Smooth muscle cell of the brain vasculature (primary cell): ENCODE measurements around the gene SORT1.
A peak's percentile ranks its signal among the peaks of the same experiment; 100 is the strongest.
"Not testable (repeated sequence)": the region's sequence is repeated elsewhere in the genome, so short reads cannot be mapped to it uniquely, and the experiment has no call there.

ENCODE experiments used
- DNase-seq: peaks from one replicate; pipeline ENCODE4 v3.0.0-alpha.2; 2012; ENCODE audit warnings: low read depth, low spot score

Gene SORT1

GRCh38 chr1:109397581-109398342, at the start of gene SORT1:
SORT1 (minus strand) TSS chr1:109397918; CDS start chr1:109397892, 26 bp downstream.
- peak; percentile 69 for DNase-seq

DNA sequence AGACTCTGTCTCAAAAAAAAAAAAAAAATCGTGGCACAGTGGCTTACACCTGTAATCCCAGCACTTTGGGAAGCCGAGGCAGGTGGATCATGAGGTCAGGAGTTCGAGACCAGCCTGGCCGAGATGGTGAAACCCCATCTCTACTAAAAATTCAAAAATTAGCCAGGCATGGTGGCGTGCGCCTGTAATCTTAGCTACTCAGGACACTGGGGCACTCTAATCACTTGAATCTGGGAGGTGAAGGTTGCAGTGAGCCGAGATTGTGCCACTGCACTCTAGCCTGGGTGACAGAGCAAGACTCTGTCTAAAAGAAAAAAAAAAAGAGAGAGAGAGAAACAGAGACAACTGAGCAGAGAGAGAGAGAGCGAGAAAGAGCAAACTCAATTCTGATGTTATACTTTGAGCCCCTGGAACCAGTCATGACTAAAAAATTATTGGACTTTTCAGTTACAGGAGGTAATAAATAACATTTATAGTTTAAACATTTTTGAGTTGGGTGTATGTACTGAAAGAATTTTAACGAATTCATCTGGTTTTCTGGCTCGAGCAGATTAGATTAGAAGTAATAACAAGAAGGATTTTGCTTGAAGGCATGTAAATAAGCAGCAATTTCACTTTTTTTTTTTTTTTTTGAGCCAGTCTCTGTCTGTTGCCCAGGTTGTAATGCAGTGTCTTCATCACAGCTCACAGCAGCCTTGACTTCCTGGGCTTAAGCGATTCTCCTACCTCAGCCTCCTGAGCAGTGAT, 48.4 kb upstream of the SORT1 start:
- not testable (repeated sequence) for DNase-seq

DNA sequence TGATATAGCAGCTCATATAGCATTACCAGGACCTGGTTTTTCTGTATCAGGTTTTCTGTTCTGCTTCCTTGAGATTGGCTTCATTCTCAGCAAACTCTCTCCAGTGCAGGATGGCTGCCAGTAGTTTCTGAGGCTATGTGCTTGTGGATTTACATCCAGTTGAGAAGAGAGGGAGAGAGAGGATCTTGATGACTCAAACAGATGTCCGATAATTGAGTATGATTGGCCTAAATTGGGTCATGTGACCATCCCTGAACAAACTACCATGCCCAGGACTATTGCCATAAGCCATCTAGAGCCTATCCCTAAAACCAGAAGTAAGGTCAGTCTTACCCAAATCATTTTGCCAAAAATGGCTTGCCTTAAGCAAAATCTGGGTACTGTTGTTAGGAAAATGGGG, 46.6 kb upstream of the SORT1 start:
- DNase-seq: no peak

DNA sequence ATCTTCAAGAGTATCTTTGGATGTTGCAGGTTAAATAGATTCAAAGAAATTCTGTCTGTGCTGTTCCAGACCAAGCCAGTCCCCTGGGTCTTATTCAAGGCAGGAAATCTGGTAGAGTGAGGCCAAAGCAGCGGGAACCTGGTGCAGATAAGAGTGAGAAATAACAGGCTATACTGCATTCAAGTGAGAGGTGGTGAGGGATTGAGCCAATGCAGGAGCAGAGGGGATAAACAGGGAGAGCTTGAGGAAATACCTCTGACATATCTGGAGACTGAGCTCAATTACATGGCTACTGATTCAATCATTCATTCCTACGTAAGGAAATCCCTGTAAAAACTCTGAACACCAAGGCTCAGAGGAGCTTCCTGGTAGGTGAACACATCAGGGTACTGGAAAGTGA, 45.8 kb upstream of the SORT1 start:
- no peak for DNase-seq

GRCh38 chr1:109441069-109441468, 43.4 kb upstream of the SORT1 start:
- no peak for DNase-seq

DNA sequence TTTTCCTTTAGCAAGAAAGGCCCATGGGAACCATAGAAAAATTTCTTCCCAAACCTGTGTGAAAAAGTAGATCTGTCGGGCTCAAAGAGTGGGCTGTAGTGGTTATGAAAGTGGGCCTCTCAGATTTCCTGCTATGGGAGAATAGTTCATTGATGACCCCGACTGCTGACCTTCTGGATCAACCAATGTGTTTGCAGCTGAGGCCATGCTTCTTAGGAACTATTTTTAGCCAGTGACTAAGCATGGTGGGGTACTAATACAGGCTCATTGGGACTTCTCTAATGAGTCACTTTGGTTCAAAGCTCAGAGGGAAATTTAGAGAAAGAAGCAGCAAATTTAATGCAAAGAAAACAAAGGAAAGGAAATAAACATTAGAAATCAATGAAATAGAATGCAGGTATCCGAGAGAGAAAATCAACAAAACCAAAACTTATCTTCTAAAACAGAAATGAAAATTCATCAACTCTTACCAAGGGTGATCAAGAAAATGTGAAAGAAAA, 41.1 kb upstream of the SORT1 start:
- peak; percentile 75 for DNase-seq

- DNase-seq: no peak
Measured at GRCh38 chr1:109434484-109434883, 36.8 kb upstream of the SORT1 start.

DNA sequence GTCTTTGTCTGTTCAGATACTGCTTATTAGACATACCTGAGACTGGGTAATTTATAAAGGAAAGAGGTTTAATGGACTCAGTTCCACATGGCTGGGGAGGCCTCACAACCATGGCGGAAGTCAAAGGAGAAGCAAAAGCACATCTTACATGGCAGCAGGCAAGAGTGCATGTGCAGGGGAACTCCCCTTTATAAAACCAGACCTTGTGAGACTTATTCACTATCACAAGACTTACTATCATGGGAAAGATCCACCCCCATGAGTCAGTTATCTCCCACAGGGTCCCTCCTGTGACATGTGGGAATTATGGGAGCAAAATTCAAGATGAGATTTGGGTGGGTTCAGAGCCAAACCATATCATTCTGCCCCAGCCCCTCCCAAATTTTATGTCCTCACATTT, 35.6 kb upstream of the SORT1 start:
- no peak for DNase-seq

- no peak for DNase-seq
Measured at GRCh38 chr1:109432336-109432735, 34.6 kb upstream of the SORT1 start.

- no peak for DNase-seq
Measured at GRCh38 chr1:109427171-109427467, 29.4 kb upstream of the SORT1 start.

GRCh38 chr1:109426281-109427170, 28.8 kb upstream of the SORT1 start, which contains the start of gene PSMA5:
PSMA5 (minus strand) TSS chr1:109426448; CDS start chr1:109426330, 118 bp downstream.
- peak; percentile 97 for DNase-seq

- DNase-seq: no peak
Measured at GRCh38 chr1:109425391-109426280, 27.9 kb upstream of the SORT1 start.

GRCh38 chr1:109423498-109423897, 25.8 kb upstream of the SORT1 start:
- no peak for DNase-seq

- DNase-seq: no peak
Measured at GRCh38 chr1:109412551-109412950, 14.8 kb upstream of the SORT1 start.

- DNase-seq: no peak
Measured at GRCh38 chr1:109404838-109405237, 7.1 kb upstream of the SORT1 start.

- no peak for DNase-seq
Measured at GRCh38 chr1:109402025-109402424, 4.3 kb upstream of the SORT1 start.

DNA sequence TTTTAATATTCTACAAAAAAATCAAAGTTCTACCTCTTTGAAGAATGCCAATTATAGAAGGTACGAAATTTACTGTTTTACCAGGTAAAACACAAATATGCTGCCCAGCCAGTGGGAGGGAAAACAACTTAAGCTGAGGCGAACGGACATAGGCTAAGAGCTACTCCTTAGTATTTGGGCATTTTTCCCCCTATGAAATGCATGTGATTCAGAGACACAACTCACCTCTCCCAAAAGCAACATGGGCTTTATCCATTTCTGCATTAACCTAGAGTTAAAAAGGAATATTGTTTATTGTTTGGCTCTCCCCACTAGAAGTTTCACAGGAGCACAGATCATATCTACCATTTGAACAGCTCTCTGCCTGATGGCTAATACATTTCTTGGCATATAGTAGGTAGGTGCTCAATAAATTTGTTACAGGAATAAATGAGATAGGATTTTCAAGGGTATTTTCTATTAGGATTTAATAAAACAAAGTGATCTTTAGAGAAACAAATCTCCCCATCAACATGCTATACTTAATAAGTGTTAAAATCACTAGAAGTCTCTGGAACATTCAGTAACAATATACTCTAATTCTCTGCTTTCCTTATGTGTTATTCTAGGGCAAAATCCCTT, 2.4 kb upstream of the SORT1 start:
- DNase-seq: no peak

DNA sequence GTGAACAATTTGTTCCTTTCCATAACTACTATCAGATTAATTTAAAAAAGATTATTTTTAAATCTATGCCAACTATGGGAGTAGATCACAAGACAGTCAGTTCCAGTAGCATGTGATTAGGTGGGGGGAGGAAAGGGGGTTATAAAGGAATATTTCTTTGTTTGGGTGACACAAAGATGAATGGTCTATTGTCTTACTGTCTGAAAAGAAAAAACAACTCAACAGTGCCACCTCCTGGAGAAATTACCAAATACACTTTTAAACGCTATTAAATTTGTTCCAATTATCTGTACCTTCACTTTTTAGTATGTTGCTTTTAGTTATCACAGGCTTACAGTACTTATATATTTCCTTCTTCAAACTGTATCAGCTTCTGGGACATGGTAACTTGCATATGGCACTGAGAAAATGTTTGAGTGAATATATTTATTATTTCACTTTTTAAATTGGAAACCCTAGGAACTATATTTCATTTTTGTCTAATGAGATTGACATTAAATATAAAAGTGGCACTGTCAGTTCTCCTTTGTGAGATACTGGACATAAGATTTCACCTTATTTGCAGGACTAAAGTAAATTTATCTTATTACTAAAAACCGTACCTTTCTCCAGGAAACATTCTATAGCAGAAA, 1.7 kb upstream of the SORT1 start:
- DNase-seq: no peak

GRCh38 chr1:109398343-109399225, 866 bp upstream of the SORT1 start:
- DNase-seq: no peak
